ENCODE data around the gene PNKD. TPM values are rescaled to one million over a fixed set of nuclear protein-coding genes. Genes with fewer than 3 reads are reported as not detected.

PNKD gene
- total RNA-seq, 1 donor from 2014 or later = 53.3 TPM

DNA sequence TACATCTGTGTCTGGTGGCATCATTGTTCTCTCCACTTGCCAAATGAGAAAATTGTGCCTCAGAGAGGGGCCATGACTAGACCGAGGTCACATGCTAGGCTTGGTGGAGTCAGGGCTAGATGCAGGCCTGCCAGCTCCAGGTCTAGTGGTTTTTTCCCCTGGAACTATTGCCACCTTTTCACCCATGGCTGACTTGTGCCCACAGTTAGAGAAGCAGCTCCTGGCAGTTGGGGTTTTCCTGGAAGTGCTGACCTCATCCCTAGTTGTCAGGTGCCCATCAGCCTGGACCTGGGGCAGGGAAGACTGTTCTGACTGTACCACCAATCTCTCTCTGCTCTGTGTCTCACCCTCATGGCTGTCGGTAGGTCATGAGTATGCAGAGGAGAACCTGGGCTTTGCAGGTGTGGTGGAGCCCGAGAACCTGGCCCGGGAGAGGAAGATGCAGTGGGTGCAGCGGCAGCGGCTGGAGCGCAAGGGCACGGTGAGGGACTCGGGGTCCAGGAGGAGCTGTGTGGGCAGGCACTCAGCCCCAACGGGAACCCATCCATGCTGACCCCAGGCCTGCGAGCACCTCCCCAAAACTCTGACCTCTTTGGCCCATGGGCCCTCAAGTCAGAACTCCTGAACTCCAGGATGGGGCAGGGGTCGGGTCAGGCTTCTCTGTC lies 73.9 kb downstream of the PNKD start:
- no peak overlapping the region for H3K4me3 ChIP-seq (ENCODE audit: low read depth, low read length)
- TF ChIP-seq CTCF (conservative IDR thresholded peaks at IDR 0.05; ENCODE audit: low read depth, low read length) = no peak
- peak; percentile 86 for DNase-seq (ENCODE audit: low read depth)

- DNase-seq (ENCODE audit: low read depth) = no peak
- TF ChIP-seq CTCF (conservative IDR thresholded peaks at IDR 0.05; ENCODE audit: low read depth, low read length) = no peak
- no peak overlapping the region for H3K4me3 ChIP-seq (ENCODE audit: low read depth, low read length)
Measured at GRCh38 chr2:218344755-218345417, 74.6 kb downstream of the PNKD start.

GRCh38 chr2:218345491-218346236 lies 75.3 kb downstream of the PNKD start:
- DNase-seq (ENCODE audit: low read depth) = no peak
- TF ChIP-seq CTCF (conservative IDR thresholded peaks at IDR 0.05; ENCODE audit: low read depth, low read length) = no peak
- H3K4me3 ChIP-seq (ENCODE audit: low read depth, low read length) = no peak overlapping the region

- TF ChIP-seq CTCF (conservative IDR thresholded peaks at IDR 0.05; ENCODE audit: low read depth, low read length) = no peak
- DNase-seq (ENCODE audit: low read depth) = no peak
- no peak overlapping the region for H3K4me3 ChIP-seq (ENCODE audit: low read depth, low read length)
Measured at GRCh38 chr2:218347172-218347571, 76.9 kb downstream of the PNKD start.

DNA sequence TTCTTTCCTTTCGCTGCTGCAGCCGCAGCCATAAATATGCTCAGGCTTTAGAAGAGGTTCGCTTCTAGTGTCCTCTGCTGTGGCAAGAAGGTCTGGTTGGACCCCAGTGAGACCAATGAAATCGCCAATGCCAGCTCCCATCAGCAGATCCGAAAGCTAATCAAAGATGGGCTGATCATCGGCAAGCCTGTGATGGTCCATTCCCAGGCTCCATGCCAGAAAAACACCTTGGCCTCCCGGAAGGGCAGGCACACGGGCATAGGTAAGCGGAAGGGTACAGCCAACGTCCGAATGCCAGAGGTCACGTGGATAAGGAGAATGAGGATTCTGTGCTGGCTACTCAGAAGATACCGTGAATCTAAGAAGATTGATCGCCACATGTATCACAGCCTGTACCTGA lies 83.7 kb downstream of the PNKD start:
- no peak for TF ChIP-seq CTCF (conservative IDR thresholded peaks at IDR 0.05; ENCODE audit: low read depth, low read length)
- H3K4me3 ChIP-seq (ENCODE audit: low read depth, low read length) = no peak overlapping the region
- no peak for DNase-seq (ENCODE audit: low read depth)

GRCh38 chr2:218354850-218355443 lies 84.6 kb downstream of the PNKD start:
- H3K4me3 ChIP-seq (ENCODE audit: low read depth, low read length) = no peak overlapping the region
- TF ChIP-seq CTCF (conservative IDR thresholded peaks at IDR 0.05; ENCODE audit: low read depth, low read length) = no peak
- DNase-seq (ENCODE audit: low read depth) = no peak
